Stimulated activated CD4-positive, alpha-beta T cell treated with anti-CD3 and anti-CD28 coated beads, Interleukin-12 subunit alpha, Interleukin-12 subunit beta, amount 100 ng/mL, for 48 hours (primary cell): ENCODE results near the gene PCBP4.

Source experiments
- DNase-seq, 3 donors: peaks; one replicate each; pipeline ENCODE4 v3.0.0-alpha.2; 2020; ENCODE audit warnings: low read depth in 2 of 3, low spot score in 1 of 3

PCBP4 gene

GRCh38 chr3:51974277-51974962 lies 7.2 kb upstream of the PCBP4 start:
- DNase-seq, result no peak

- no peak for DNase-seq
Observed at GRCh38 chr3:51971350-51971749, 4.1 kb upstream of the PCBP4 start.

- DNase-seq, result no peak
Observed at GRCh38 chr3:51970606-51971300, 3.5 kb upstream of the PCBP4 start.

DNA sequence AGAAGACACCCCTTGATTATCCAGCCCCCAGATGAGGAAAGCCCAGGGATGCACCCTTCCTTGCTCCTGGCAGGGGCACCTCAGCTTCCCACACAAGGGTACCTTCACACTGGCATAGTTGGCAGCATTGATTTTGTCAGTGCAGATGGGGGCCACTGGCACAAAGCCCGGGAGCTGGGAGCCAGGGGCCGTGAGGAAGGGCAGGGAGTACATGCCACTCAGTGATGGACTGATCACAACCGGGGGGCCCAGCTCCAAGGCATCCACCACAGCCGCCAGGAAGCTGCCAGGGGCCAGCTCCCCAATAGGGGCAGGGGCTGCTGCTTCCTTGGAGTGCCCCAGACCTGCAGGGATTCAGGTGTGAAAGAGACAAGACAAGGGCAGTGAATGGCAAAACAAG lies 2.6 kb upstream of the PCBP4 start:
- no peak for DNase-seq

DNA sequence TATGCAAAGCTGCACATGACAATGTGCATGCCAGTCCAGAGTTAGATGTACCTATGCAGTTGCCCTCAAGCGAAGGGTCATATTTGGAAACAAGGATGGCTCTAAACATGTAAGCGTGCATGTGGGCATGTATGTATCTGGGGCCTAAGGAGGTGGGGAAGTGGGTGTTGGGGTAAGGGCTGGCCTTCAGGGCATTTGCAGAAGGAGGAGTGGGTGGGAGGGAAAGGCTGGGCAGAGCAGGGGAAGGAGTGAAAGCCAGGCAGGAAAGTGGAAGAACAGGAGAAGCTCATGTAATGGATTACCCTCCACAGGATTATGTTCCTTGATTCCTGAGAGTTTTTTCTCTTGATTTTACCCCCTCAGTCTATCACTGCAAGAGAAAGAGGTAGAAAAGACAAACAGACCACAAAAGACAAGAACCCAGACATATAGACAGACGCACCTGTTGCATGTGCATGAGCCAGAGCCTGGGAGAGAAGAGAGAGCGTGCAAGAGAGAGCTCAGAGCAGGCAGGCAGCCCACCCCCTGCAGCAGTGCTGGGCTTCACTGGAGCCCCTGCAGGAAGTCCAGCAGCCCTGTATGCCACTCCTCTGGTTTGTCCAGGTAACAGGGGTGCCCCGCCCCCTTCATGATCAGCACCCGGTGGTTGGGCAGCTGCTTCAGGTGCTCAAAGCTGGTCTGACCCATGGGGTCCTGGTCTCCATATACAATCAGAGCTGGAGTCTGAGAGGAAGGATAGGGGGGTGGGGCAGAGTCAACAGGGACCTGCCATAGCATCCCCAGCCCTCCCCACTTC lies 1.8 kb upstream of the PCBP4 start:
- no peak for DNase-seq

- DNase-seq, result no peak
Observed at GRCh38 chr3:51968170-51968775, 1.0 kb upstream of the PCBP4 start.

DNA sequence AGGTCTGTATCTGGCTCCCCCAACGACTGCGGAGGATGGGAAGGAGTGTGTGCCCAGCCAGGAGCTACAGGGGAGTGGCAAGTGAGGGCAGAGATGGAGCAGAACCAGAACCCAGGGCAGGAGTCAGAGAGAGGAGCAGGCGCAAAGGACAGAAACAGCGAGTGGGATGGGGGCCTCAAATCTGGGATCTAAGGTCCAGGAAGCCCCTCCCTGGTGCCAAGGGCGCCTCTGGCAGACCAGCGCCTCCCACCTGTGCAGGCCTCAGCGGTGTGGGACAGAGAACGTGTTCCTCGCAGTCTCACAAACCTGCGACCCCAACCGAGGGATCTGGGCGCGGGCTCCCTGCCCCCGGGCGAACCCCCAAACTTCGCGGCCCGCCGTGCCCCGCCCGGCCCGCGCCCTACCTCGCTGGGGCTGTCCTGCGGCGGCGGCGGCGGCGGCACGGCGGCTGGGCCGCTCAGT lies 301 bp downstream of the PCBP4 start:
- DNase-seq, result no peak

- no peak for DNase-seq
Observed at GRCh38 chr3:51966486-51966885, 768 bp downstream of the PCBP4 start.

DNA sequence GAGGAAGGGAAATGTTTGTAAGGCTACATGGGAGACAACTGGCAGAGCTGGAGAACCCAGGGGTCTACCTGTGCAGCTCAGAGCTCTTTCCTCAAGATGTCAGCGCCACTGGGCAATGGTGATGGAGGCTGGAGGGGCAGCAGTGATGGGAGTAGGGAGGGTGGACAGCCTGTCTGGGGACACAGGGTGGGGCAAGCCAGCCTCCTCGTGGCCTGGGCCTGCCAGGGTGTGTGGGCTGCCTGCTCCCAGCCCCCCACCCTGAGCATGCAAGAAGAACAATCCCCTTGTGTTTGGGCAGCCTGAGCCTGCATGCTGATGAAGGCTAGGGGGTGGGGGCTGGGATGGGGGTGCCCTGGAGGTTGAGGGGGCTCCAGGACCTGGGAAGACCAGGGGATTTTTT lies 1.2 kb downstream of the PCBP4 start:
- no peak for DNase-seq

GRCh38 chr3:51964521-51964920 lies 2.7 kb downstream of the PCBP4 start:
- DNase-seq, result no peak

- no peak for DNase-seq
Observed at GRCh38 chr3:51963951-51964451, 3.3 kb downstream of the PCBP4 start.

- no peak for DNase-seq
Observed at GRCh38 chr3:51962854-51963530, 4.3 kb downstream of the PCBP4 start.

GRCh38 chr3:51961602-51962569 lies 5.4 kb downstream of the PCBP4 start:
- DNase-seq, result no peak

DNA sequence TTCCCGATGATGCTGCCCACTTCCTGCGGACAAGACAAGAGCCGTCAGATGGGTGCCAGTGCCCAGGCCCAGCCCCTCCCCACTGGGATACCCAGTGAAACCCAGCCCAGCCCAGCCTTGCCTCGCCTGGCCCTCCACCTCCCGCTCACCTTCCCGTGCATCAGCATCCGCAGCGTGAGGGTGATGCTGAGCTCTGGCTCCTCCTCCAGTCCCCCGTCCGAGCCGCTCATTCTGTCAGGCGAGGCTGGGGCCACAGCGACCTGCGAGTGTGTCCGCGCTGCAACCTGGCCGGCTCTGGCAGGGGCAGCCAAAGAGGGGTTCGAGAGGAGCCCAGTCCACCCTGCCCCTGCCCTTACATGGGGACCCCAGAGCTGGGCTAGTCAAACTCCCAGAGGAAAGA lies 6.2 kb downstream of the PCBP4 start:
- DNase-seq, result no peak

- no peak for DNase-seq
Observed at GRCh38 chr3:51960386-51960785, 6.9 kb downstream of the PCBP4 start.

DNA sequence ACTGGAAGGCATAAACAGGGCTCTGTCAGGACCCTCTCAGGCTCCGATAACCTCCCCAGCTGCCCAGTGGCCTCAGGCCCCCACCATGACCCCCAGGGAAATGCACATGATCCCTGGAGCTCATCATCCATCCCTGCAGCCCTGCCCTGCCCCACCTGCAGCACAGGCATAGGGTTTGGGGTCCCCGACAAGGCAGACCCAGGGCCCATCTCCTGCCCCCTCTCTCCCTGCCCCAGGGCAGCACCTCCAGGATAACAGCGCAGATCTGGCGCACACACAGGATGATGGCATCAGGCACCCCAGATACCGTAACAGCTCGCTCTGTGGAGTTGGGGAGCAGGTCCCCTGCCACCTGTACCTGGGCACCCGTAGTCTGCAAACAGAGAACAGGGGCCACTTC lies 7.6 kb downstream of the PCBP4 start:
- DNase-seq, result no peak

DNA sequence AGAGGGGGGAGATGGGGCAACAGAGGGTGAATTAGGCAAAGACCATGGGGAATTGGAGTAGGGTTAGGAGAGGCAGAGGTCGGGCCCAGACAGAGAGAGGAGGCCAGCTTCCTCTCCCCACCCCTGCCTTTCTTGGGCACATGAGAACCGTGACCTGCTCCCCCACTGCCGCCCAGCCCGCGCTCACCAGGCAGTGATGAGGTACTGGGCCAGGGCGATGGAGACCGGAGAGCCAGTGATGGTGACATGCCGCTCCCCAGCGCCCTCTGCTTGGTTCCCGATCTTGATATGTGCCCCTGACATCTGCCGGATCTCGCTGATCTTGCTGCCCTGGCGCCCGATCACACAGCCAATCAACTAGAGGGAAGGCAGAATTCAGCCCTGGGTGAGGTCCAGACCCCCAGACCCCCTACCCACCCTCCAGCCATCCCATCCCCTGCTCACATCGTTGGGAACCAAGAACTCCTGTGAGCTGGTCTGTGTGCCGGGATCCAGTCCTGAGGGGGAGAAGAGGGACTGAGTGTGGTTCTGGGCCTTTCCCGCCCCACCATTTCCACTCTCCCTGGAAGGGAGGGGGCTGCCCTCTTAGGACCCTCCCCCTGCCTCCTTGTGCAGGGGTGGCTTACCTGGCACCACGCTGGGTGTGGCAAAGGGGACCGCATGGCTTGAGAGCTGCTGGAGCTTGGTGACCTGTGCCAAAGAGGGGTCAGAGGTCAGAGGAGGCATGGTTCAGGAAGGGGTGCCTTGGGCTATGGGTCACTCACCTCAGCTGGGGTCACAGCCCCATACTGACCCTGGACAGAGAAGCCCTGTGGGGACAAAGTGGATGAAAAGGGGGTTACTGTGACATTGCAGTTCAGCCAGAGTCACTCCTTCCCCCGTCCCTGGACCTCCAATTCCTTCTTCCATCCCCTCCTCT lies 8.4 kb downstream of the PCBP4 start:
- DNase-seq, result no peak

DNA sequence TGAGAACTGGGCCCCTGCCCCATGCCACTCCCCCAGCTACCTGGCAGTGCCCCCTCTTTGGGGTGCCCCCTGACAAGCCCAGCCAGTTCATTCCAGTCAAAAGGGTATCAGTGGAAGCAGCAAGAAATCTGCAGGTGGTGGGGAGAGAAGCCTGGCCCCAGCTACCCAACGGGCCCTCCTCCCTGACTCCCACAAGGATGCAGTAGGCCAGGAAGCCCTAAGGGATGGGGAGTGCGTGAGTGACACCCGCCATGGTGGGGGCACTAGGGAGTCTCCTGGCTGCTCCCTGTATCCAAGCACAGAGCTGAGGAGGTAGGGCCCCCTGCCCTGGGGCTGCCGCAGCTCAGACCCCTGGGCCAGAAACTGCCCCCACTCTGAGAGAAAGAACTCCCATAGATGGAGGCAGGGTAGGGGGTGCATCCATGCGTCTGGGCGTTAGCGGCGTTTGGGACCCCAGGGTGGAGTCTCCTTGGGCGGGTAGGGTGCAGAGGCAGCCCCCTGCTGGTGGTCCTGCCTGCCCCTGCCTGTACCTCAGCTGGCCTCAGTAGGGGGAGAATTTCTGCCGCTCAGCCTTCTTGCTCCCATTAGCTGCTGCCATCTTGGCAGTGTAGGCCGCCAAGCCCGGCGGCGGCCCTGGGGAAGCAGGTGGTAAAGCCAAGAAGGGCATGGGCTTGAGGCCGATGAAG lies 9.6 kb downstream of the PCBP4 start:
- DNase-seq, result no peak
